HG03571 (cell line): Measurements from ENCODE around the gene HLTF.
"Not testable (repeated sequence)": the region's sequence is repeated elsewhere in the genome, so short reads cannot be mapped to it uniquely, and the experiment has no call there.

Source experiments
- ATAC-seq: cut with Tn5 transposase; IDR thresholded peaks from one replicate; pipeline ENCODE4 v1.9.1; 2021; ENCODE audit not compliant: unreplicated experiment

The HLTF gene

GRCh38 chr3:148992635-148993255 lies 93.6 kb downstream of the HLTF start:
- ATAC-seq, result no peak

DNA sequence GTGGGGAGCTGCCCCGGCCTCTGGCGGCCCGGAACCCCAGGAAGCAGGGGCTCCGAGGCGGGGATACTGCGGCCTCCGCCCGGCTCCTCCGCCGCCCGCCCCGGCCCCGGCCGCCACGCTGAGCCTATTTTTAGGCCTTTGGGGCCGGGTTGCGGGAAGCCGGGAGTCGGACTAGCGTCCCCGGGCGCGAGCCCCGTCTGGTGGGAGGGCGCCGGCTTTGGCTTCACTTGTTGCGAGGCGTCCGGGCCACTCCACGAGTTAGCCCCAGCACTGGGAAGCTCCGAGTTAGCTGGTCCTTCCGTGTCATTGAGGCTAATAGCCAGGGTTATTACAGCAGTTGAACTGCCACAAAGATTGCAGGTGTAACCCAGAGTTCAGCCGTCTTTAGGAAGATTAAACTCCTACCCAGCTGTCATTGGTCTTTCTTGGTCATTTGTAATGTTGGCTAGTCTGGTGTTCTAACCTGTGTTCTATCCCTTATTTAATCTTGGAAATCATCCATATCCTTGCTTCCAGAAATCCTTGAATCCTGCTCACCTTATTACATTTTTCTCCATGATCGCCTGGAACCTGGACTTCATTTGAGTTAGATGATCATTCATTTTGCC lies 94.2 kb downstream of the HLTF start:
- ATAC-seq, result peak; percentile 18

DNA sequence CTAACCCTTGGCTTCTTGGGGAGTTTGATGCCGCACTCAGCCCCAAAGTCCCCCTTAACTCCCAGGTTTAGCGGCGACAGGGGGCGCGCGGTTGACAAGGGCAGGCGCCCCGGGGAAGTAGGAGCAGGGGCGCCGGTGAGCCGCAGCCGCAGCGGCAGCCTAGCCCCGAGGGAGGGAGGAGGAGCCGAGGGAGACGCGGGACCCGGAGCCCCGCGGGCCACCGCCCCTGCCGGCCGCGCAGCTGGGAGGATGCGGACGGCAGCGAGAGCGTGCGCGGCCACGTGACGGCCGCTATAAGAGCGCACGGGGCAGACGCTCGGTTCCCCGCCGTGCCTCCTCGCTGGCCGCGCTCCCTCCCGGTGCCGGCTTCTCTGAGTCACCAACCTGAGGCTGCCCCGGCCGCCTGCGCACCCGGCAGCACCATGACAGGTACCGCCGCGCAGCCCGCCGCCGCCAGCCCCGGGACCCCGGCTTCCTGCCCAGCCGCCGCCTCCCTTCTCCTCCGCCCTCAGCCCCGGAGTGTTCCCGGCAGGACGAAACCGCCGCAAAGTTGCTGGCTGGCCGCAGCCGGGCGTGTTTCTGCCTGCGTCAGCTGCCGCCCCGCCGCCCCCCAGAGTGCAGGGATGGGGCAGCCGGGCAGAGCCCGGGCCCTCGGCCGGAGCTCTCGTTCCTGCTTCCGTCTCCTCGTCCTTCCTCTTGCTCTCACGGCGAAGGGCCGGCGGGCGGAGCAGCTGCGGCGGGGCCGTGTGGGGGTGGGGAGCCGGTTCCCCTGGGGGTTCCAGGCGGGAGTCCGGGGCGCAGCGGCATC lies 94.9 kb downstream of the HLTF start, which contains the start of gene GYG1:
GYG1 (plus strand) TSS at position 322 of the 808 bp plus-strand sequence; CDS start at position 423, 101 bp downstream.
- peak; percentile 89 for ATAC-seq

DNA sequence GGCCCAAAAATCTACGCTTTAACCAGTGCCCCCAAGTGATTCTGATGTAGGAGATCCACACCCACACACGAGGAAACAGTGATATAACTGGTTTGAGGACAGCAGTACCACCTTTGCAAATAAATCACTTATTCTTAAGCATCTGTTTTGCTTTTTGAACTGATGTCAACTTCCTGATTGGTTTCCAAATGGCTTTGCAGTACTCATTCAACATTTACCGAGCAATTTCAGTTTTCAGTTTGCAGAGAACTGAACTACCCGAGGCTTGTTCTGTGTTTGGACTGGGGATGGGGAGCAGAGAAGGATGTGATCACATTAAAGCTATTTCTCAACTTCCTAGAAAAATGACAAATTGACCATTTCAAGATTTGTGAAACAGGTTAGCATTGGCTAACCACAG lies 96.1 kb downstream of the HLTF start:
- peak; percentile 29 for ATAC-seq

- ATAC-seq, result not testable (repeated sequence)
Observed at GRCh38 chr3:148987551-148987950, 98.8 kb downstream of the HLTF start.

GRCh38 chr3:148981273-148981672 lies 105.1 kb downstream of the HLTF start:
- ATAC-seq, result no peak
